HG02884 (cell line): ENCODE data around the gene CDIP1.

Source experiments
- ATAC-seq: cut with Tn5 transposase; IDR thresholded peaks from one replicate; pipeline ENCODE4 v1.9.1; 2021; ENCODE audit warnings: mild to moderate bottlenecking, moderate library complexity; ENCODE audit not compliant: unreplicated experiment

The CDIP1 gene

DNA sequence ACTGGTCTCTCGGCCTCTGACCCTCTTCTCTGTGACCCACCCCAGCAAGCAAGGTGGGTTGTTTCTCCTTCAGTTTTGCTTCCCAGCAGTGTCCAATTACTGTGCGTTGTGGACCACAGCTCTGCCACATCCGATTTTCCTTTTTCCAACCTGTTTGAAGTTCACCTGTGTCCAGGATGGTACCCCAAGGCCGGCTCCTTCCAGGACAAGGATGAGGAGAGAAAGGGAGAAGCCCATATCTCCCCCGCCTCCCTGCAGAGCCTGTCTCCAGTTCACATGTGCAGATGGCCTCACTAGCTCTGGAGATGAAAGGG, 77.7 kb downstream of the CDIP1 start:
- ATAC-seq: no peak
